GM19193 (cell line): ENCODE results near the gene MRI1.
A peak's percentile ranks its signal among the peaks of the same experiment; 100 is the strongest.

Experiments used
- POLR2A ChIP-seq: IDR thresholded peaks from 4 replicates; pipeline ENCODE4 v1.6.1; 2011; ENCODE audit not compliant: insufficient read depth, insufficient read length; ENCODE audit errors: extremely low read depth

Gene MRI1

DNA sequence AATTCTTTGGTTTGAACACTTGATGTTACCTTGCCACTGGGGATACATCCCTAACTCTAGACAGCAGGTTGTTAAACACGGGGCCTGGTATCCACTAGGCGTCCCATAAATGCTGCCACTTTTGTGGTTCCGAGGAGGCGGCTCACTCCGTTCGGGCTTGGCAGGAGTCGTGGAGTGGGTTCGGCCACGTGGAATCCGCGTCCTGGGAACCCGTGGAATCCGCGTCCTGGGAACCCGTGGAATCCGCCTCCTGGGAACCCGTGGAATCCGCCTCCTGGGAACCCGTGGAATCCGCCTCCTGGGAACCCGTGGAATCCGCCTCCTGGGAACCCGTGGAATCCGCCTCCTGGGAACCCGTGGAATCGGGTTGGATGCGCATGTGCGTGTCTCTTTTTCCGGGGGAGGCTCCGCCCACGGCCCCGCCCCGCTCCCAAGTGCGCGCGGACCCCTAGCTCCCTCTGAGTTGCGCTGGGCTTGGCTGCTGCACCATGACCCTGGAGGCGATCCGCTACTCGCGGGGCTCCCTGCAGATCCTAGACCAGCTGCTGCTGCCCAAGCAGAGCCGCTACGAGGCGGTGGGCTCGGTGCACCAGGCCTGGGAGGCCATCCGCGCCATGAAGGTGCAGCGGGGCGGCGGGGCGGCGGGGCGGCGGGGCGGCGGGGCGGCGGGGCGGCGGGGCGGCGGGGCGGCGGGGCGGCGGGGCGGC lies at the start of gene MRI1:
Gene MRI1, plus strand, starts transcription at position 422 of the 707 bp plus-strand sequence. Its CDS starts 67 bp downstream, at position 489.
- TF ChIP-seq POLR2A = peak; percentile 64

DNA sequence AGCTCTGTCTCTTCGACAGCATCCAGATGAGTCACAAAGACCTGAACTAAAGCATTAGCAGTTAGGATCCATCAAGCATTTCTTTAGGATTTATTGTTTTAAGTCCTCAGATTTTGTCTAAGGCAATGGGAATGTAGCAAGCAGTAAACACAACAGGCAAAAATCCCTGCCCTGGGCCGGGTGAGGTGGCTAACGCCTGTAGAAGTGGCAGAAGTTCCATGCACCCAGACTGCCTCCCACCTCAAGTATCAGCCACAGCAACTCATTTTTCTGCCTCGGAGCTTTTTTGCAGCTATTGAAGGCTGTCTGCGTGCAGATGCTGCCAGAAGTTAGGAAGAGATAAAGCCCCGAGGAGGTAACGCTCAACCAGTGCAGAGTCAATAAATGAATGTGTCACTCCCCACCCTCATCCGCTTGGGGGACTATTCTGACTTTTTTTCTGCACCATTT lies 47.1 kb upstream of the MRI1 start:
- no peak for TF ChIP-seq POLR2A

DNA sequence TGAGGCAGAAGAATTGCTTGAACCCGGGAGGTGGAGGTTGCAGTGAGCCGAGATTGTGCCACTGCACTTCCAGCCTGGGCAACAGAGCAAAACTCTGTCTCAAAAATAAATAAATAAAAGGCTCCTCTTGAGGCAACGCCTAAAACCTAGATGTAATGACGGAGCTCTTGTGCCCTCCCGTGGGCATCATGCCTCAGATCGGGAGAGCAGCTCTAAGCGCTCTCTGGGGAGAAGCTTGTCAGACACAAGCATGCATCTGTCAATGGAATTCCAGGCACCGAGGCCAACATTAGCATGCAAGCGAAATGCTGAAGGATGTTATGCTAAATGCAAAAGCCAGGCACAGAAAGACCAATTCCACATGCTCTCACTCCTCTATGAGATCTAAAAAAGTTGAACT lies 45.6 kb upstream of the MRI1 start:
- no peak for TF ChIP-seq POLR2A

DNA sequence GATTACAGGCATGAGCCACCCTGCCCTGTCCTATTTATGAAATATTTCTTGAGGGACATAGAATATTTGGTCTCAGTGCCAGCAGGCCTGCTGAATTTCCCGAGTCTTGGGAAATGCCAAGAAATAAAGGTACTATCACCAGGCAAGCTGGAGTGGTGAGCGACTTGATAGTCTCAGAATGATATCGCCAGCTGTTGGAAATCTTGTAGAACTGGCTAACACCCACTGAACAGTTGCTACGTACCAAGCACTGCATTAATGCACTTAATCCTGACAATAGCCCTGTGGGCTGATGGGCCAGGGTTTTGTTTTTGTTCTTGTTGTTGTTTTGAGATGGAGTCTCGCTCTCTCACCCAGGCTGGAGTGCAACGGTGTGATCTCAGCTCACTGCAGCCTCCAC lies 42.2 kb upstream of the MRI1 start:
- no peak for TF ChIP-seq POLR2A

DNA sequence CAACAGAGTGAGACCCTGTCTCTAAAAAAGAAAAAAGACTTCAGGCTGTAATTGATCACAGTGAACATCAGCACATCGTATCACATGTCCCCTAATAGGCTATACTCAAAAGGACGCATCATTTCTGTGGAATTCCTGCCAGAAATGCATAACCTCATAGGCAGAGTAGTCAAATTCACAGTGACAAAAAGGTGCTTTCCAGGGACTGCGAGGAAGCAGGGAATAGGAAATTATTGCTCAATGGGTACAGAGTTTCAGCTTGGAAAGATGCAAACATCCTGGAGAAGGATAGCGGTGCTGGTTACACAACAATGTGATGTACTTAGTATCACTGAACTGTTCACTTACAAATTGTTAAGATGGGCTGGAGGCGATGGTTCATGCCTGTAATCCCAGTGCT lies 41.1 kb upstream of the MRI1 start:
- no peak for TF ChIP-seq POLR2A

DNA sequence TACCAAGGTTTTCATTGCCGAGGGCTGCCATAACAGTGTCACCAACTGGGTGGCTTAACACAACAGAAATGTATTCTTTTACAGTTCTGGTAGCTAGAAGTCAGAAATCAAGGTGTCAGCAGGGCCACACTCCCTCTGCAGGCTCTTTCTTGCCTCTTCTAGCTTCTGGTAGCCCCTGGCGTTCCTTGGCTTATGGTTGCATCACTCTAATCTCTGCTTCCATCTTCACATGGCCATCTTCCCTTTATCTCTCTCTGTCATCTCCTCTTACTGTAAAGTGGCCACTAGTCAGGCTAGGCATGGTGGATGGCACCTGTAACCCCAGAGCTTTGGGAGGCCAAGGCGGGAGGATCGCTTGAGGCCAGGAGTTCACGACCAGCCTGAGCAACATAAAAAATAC lies 38.0 kb upstream of the MRI1 start:
- no peak for TF ChIP-seq POLR2A

DNA sequence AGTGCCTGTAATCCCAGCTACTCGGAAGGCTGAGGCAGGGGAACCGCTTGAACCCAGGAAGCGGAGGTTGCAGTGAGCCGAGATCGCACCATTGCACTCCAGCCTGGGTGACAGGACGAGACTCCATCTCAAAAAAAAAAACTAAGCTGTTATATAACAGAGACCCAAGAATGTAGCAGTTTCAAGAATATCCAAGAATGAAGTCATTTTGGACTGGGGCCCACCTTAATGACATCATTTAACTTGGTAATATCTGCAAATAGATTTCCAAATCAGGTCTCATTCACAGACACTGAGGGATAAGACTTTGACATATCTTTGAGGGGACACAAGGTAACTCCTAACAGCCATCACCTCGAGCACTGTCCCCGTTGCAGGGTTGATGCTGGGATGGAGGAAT lies 36.5 kb upstream of the MRI1 start:
- no peak for TF ChIP-seq POLR2A

DNA sequence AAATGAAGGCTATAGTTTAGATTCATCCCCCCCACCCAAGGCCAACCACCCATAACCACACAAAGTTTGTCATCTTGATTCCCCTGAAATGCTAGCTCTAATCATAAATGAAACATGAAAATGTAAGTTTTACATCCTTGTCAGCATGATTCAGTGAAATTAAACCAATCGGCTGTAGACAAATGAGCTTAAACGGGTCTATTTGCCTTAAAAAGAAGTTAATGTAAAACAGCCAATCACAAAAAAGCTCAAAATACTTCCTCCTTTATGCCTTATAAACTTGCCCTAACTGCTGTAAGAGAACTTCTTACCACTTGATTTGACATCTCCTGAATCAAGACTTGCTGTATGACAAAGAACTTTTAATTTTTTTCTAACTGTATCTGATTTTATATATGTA lies 34.5 kb upstream of the MRI1 start:
- TF ChIP-seq POLR2A = no peak

DNA sequence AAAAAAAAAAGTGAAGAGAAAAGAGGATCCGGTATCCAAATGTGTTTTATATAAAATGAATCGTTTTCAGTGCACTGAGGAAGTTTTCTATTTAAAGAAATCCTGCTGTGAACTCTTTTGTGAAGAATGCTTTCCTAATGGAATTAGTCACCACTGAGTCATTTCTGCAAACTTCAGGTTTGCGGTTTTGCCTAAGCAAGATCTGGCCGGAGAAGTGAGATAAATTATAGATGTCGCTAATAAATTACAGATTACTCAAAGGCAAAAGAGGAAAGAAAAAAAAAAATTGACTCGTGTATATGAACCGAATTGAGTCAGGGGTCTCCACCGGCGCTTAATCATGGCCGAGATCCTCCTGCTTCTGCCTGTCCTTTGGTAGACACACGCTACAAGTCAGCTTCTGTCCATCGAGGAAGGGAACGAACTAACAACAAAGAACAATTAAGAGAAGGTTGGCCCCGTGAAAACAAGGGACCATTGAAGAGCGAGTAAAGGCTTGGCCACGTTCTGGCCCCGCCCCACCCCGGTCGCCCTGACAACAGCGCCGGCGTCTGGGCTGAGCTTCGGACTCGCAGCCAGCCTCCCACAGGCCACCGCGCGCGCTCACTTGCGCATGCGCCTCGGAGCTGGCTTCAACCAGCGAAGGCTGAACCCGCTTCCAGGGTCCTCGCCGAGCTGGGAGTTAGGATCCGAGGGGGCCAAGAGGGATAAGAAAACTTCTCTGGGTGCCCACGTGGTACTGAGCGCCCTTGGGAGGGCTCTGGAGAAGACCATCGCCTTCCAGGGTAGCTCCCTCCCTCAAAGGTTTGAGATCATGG lies 33.0 kb upstream of the MRI1 start:
- TF ChIP-seq POLR2A = peak; percentile 81

DNA sequence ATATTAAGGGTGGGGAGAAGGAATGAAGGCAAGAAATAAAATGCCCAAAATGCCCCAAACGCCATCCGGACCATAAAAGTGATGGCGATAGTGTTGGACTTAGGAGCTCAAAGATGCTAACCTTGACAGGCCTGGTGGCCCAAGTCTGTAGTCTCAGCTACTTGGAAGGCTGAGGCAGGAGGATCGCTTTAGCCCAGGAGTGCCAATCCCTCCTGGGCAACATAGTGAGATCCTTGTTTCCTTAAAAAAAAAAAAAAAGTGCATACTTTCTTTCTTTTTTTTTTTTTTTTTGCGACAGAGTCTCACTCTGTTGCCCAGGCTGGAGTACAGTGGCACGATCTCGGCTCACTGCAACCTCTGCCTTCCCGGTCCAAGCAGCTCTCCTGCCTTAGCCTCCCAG lies 32.0 kb upstream of the MRI1 start:
- TF ChIP-seq POLR2A = no peak

DNA sequence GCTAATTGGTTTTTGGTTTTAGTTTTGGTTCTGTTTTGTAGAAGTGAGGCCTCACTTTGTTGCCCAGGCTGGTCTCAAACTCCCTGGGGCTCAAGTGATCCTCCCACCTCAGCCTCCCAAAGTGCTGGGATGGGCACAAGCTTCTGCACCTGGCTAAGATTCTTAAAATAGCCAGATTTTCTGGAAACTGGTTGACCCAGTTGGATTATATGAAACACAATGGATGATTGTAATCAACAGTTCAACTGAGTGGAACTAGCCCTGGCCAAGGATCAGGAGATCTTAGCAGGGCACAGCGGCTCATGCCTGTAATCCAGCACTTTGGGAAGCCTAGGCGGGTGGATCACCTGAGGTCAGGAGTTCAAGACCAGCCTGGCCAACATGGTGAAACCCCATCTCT lies 29.6 kb upstream of the MRI1 start:
- no peak for TF ChIP-seq POLR2A

DNA sequence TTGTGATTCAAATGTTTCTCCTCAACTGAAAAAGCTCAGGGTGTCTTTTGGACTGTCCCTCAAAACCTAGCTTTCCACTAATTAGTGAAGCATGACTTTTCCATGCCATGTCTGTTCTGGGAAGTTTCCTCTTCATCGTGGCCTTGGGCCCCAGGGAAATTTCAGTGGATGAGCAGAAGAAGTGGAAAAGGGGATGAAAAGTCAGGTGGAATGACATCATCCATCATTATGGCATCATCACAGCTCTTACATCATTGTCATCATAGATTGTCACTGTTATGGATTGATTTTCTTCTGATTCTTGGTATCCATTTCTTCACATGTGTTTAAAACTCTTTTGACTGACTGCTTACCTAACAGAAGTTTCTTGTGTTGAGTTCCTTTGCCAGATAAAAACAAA lies 26.2 kb upstream of the MRI1 start:
- TF ChIP-seq POLR2A = no peak

DNA sequence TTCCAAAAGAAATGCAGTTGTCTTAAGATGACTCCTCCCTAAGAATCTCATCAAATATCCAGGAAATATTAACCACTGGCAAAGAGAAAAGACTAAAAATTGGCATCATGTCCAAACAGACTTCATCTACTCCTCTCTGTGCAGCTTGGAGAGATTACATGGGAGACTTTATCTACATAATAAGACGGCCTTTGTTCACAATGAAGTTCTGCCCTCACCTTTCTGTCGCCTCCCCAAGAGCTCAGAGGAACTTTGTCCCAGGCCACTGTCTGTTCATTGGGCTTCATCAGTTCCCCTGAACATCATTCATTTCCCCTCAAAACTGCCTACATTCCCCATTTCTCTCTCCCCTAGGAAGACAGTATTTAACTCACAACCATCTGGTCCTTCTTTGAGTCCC lies 22.4 kb upstream of the MRI1 start:
- TF ChIP-seq POLR2A = no peak

DNA sequence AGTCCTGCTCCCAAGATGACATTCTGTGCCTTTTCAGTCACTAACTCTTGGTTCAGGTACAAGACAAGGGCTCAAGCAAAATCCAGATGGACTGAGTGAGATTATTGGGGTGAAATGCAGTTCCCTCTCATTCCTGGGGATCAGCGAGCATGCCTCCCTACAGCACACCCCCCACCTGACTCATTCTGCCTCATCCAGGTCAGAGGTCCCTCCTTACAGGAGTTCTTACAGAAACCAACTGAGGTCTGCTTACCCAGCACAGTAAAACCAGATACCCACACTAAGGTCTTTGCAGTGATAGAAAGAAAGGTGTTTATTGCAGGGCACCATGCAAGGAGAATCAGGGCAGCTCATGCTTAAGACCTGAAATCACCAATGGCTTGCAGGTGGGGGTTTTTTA lies 21.6 kb upstream of the MRI1 start:
- no peak for TF ChIP-seq POLR2A

DNA sequence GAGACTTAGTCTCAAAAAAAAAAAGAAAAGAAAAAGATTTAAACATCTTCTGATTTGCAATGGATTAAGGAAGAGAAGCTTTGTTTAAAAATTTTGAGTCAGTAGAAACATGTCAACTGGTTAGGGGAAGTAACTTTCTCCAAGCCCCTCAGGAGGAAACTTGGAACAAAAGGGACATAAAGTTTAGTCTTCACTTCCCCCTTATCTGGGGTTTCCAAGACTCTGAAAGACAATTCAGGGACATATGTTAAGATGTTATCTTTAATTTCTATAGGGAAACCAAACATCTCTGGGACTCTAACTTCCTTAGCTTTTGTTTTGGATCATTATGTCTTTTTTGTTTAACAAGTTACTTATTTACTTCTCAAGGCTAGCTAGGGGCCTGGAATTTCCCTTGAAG lies 20.1 kb upstream of the MRI1 start:
- no peak for TF ChIP-seq POLR2A

DNA sequence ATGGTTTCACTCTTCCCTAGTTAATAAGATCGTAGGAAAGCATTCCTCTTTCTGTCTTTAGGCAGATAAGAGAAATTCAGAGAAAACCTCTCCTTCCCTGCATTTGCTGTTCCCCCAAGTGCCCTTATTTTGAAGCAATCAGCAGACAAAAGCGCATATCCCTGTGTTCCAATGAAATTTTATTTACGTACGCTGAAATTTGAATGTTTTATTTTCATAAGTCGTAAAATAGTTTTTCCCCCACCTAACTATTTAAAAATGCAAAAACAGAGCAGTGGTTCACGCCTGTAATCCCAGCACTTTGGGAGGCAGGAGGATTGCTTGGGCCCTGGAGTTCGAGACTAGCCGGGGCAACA lies 17.2 kb upstream of the MRI1 start:
- no peak for TF ChIP-seq POLR2A
